RWPE2 (cell line): Measurements from ENCODE around the gene EIF4H.
A peak's percentile ranks its signal among the peaks of the same experiment; 100 is the strongest.

ENCODE experiments used
- ATAC-seq: fragments of 200-7000 bp; cut with Tn5 transposase; 3 replicates; pipeline ENCODE4 v1.9.1; 2021; ENCODE audit warnings: low read depth
- DNase-seq: peaks from one replicate; pipeline ENCODE4 v3.0.0-alpha.2; 2020; ENCODE audit warnings: low spot score
- H3K27ac ChIP-seq: fragments of 450-650 bp; 2 replicates; pipeline ENCODE4 v1.5.1; 2017; ENCODE audit warnings: mild to moderate bottlenecking; ENCODE audit not compliant: poor library complexity, severe bottlenecking
- H3K27me3 ChIP-seq: fragments of 250-450 bp; sonication (Bioruptor Pico); 2 replicates; pipeline ENCODE4 v1.5.1; 2021; ENCODE audit warnings: mild to moderate bottlenecking, moderate library complexity; ENCODE audit not compliant: insufficient read depth, poor library complexity, severe bottlenecking
- H3K36me3 ChIP-seq: fragments of 250-450 bp; sonication (Bioruptor Pico); 2 replicates; pipeline ENCODE4 v1.5.1; 2020; ENCODE audit warnings: low read depth, mild to moderate bottlenecking, moderate library complexity
- H3K4me1 ChIP-seq: fragments of 250-450 bp; sonication (Bioruptor Pico); 2 replicates; pipeline ENCODE4 v1.5.1; 2021; ENCODE audit warnings: mild to moderate bottlenecking, moderate library complexity; ENCODE audit not compliant: insufficient read depth, poor library complexity, severe bottlenecking
- H3K4me3 ChIP-seq: fragments of 250-450 bp; sonication (Bioruptor Pico); 2 replicates; pipeline ENCODE4 v1.5.1; 2021; ENCODE audit warnings: mild to moderate bottlenecking, moderate library complexity; ENCODE audit not compliant: severe bottlenecking
- H3K9me3 ChIP-seq: fragments of 250-450 bp; sonication (Bioruptor Pico); 2 replicates; pipeline ENCODE4 v1.5.1; 2021; ENCODE audit warnings: mild to moderate bottlenecking, moderate library complexity; ENCODE audit not compliant: severe bottlenecking
- CTCF ChIP-seq: fragments of 450-650 bp; IDR thresholded peaks from one replicate; pipeline ENCODE4 v1.5.1; 2017; ENCODE audit warnings: mild to moderate bottlenecking, moderate library complexity; ENCODE audit not compliant: poor library complexity, severe bottlenecking

The EIF4H gene

GRCh38 chr7:74183653-74184450 is 9.7 kb downstream of the EIF4H start:
- no peak for DNase-seq
- Histone ChIP-seq H3K36me3 (peaks cover 77% of the 10 kb centered on the region), H3K9me3 (no peaks in the 10 kb centered on the region), H3K4me1 (peaks cover 45% of the 10 kb centered on the region), H3K27ac (peak overlapping the region; percentile 44), H3K4me3 (no peak overlapping the region), H3K27me3 (no peaks in the 10 kb centered on the region)
- peak; percentile 50 for TF ChIP-seq CTCF
- ATAC-seq = peak; percentile 40

GRCh38 chr7:74185016-74185415 is 10.9 kb downstream of the EIF4H start:
- H3K27me3 ChIP-seq = no peaks in the 10 kb centered on the region
- no peak for ATAC-seq
- H3K27ac ChIP-seq = peak overlapping the region; percentile 44
- no peak overlapping the region for H3K4me3 ChIP-seq
- no peaks in the 10 kb centered on the region for H3K9me3 ChIP-seq
- H3K4me1 ChIP-seq = peaks cover 45% of the 10 kb centered on the region
- no peak for DNase-seq
- no peak for TF ChIP-seq CTCF
- peaks cover 77% of the 10 kb centered on the region for H3K36me3 ChIP-seq

DNA sequence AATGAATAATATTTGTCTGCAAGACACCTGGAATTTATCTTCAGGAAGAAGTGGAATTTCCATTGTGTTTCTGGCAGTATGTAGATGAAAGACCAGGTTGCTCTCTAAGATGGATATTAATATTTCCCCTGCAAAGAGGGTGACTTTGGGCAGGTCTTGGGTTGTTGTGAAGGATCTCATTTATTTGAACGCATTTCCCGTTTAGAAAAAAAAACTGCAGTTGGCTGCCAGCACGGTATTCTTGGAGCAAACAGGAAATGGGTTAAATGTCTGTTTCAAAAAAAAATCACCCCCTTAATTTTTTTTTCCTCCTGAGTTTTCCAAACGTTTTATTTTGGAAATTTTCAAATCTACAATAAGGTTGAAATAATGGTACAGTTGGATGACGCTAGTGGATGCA is 11.5 kb downstream of the EIF4H start:
- TF ChIP-seq CTCF = no peak
- peaks cover 77% of the 10 kb centered on the region for H3K36me3 ChIP-seq
- DNase-seq (no peak), ATAC-seq (no peak)
- H3K27me3 ChIP-seq = no peaks in the 10 kb centered on the region
- H3K4me3 ChIP-seq = no peak overlapping the region
- H3K9me3 ChIP-seq = no peaks in the 10 kb centered on the region
- H3K27ac ChIP-seq = peak overlapping the region; percentile 44
- H3K4me1 ChIP-seq = peaks cover 44% of the 10 kb centered on the region

GRCh38 chr7:74187915-74188675 is 13.9 kb downstream of the EIF4H start:
- ATAC-seq = peak; percentile 73; the same call in 2 of the 3 replicates
- DNase-seq = no peak
- Histone ChIP-seq H3K27ac (peak overlapping the region; percentile 5), H3K36me3 (peaks cover 86% of the 10 kb centered on the region), H3K4me3 (no peak overlapping the region), H3K27me3 (no peaks in the 10 kb centered on the region), H3K9me3 (no peaks in the 10 kb centered on the region), H3K4me1 (peaks cover 25% of the 10 kb centered on the region)
- no peak for TF ChIP-seq CTCF

- no peak for TF ChIP-seq CTCF
- H3K27ac ChIP-seq = no peak overlapping the region
- H3K9me3 ChIP-seq = no peaks in the 10 kb centered on the region
- H3K4me3 ChIP-seq = no peak overlapping the region
- H3K4me1 ChIP-seq = peaks cover 6% of the 10 kb centered on the region
- no peaks in the 10 kb centered on the region for H3K27me3 ChIP-seq
- no peak for ATAC-seq
- peak; percentile 22 for DNase-seq
- H3K36me3 ChIP-seq = peaks cover 93% of the 10 kb centered on the region
These were observed 16.1 kb downstream of the EIF4H start for GRCh38 chr7:74190259-74190658.
